Measurements from ENCODE around the gene RHBDL3.

DNA sequence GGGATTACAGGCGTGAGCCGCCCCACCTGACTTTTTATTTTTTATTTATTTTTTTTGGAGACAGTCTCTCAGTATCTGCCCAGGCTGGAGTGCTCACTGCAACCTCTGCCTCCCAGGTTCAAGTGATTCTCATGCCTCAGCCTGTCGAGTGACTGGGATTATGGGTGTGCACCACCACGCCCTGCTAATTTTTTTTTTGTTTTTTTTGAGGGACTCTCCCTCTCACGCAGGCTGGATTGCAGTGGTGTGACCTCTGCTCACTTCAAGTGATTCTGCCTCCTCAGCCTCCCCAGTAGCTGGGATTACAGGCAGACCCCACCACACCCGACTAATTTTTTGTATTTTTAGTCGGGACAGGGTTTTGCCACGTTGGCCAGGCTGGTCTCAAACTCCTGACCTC, 92.0 kb downstream of the RHBDL3 start:
- TF ChIP-seq EZH2 (IDR thresholded peaks at IDR 0.05) (no peak), POLR2AphosphoS5 (IDR thresholded peaks at IDR 0.05; ENCODE audit: borderline replicate concordance, low read depth, low read length) (no peak), FOXP2 (optimal IDR thresholded peaks at IDR 0.05; ENCODE audit: control extremely low read depth, extremely low read length, insufficient read depth) (no peak)
